IMR-90 (cell line): ENCODE data around the gene LYZL1. TPM values are rescaled to one million over a fixed set of nuclear protein-coding genes. Genes with fewer than 3 reads are reported as not detected.

Source experiments
- ATAC-seq: fragments of 200-7000 bp; cut with Tn5 transposase; 2 replicates; pipeline ENCODE4 v1.9.1; 2020; ENCODE audit warnings: low read depth, mild to moderate bottlenecking, moderate library complexity
- BruUV-seq: library from RNA; stranded (reverse); fragments of 400-500 nt; replicated peaks from 2 replicates; lab custom pipeline; 2021; lab: Mats Ljungman, UMichigan
- CTCF ChIA-PET: fragments of 300-600 bp; formaldehyde crosslinking; extraction: SDS; loops from one replicate; lab custom pipeline; 2021; ENCODE audit warnings: antibody characterized with exemption; lab: Yijun Ruan, JAX
- POLR2A ChIA-PET: fragments of 300-600 bp; sonication (Branson Sonifier 250); formaldehyde crosslinking; loops from one replicate; lab custom pipeline; 2022; ENCODE audit warnings: antibody characterized with exemption; ENCODE audit not compliant: unreplicated experiment; lab: Charles Lee
- DNase-seq: peaks from one replicate; pipeline ENCODE4 v3.0.0; 2013
- H2AFZ ChIP-seq: replicated peaks from 2 replicates; pipeline ENCODE3; 2013; ENCODE audit warnings: low read length, mild to moderate bottlenecking; ENCODE audit not compliant: poor library complexity
- H2AK5ac ChIP-seq: 2 replicates; pipeline ENCODE4 v1.6.1; 2013; ENCODE audit warnings: low read depth, low read length, inconsistent platforms
- H2AK9ac ChIP-seq: replicated peaks from 2 replicates; pipeline ENCODE3; 2013; ENCODE audit warnings: mild to moderate bottlenecking, low read depth, low read length, moderate library complexity; ENCODE audit not compliant: poor library complexity
- H2BK120ac ChIP-seq: 2 replicates; pipeline ENCODE4 v1.6.1; 2013; ENCODE audit warnings: low read depth, low read length, inconsistent platforms
- H2BK15ac ChIP-seq: 3 replicates; pipeline ENCODE4 v1.6.1; 2013; ENCODE audit warnings: low read depth, low read length, inconsistent platforms
- H2BK20ac ChIP-seq: 2 replicates; pipeline ENCODE4 v1.6.1; 2013; ENCODE audit warnings: low read depth, mild to moderate bottlenecking, inconsistent platforms, low read length, moderate library complexity
- H2BK5ac ChIP-seq: 2 replicates; pipeline ENCODE4 v1.6.1; 2013; ENCODE audit warnings: mild to moderate bottlenecking, low read depth, low read length, inconsistent platforms; ENCODE audit not compliant: poor library complexity, severe bottlenecking
- H3K14ac ChIP-seq: replicated peaks from 2 replicates; pipeline ENCODE4 v1.6.1; 2013; ENCODE audit warnings: low read depth, low read length, inconsistent platforms
- H3K18ac ChIP-seq: 2 replicates; pipeline ENCODE4 v1.6.1; 2013; ENCODE audit warnings: low read depth, low read length, control low read depth
- H3K23ac ChIP-seq: 2 replicates; pipeline ENCODE4 v1.6.1; 2013; ENCODE audit warnings: low read depth, low read length, inconsistent platforms
- H3K27ac ChIP-seq: 2 replicates; pipeline ENCODE4 v1.5.1; 2013; ENCODE audit warnings: mild to moderate bottlenecking, control low read depth, low read length; ENCODE audit not compliant: insufficient read depth
- H3K27me3 ChIP-seq: 2 replicates; pipeline ENCODE4 v1.6.1; 2013; ENCODE audit warnings: low read length; ENCODE audit not compliant: control insufficient read depth, insufficient read depth
- H3K36me3 ChIP-seq: 2 replicates; pipeline ENCODE4 v1.6.1; 2013; ENCODE audit warnings: low read length, mixed read lengths; ENCODE audit not compliant: control insufficient read depth, insufficient read depth
- H3K4ac ChIP-seq: 2 replicates; pipeline ENCODE4 v1.6.1; 2013; ENCODE audit warnings: low read depth, low read length, inconsistent platforms
- H3K4me1 ChIP-seq: 2 replicates; pipeline ENCODE4 v1.6.1; 2013; ENCODE audit warnings: low read length, mixed read lengths; ENCODE audit not compliant: control insufficient read depth, insufficient read depth
- H3K4me2 ChIP-seq: 2 replicates; pipeline ENCODE4 v1.6.1; 2013; ENCODE audit warnings: low read depth, mild to moderate bottlenecking, control low read depth, low read length, moderate library complexity
- H3K4me3 ChIP-seq: 2 replicates; pipeline ENCODE4 v1.5.1; 2013; ENCODE audit warnings: low read depth, mild to moderate bottlenecking, control low read depth, low read length, moderate library complexity; ENCODE audit not compliant: insufficient read depth
- H3K56ac ChIP-seq: 2 replicates; pipeline ENCODE4 v1.6.1; 2013; ENCODE audit warnings: low read length, inconsistent platforms; ENCODE audit not compliant: insufficient read depth; ENCODE audit errors: extremely low read depth
- H3K79me1 ChIP-seq, 2 experiments: 2 replicates each; pipeline ENCODE4 v1.6.1; 2013; ENCODE audit warnings: low read length in 2 of 2, inconsistent platforms in 1 of 2, low read depth in 1 of 2
- H3K9ac ChIP-seq: 2 replicates; pipeline ENCODE4 v1.6.1; 2013; ENCODE audit warnings: low read depth, low read length, control low read depth
- H3K9me1 ChIP-seq: 2 replicates; pipeline ENCODE4 v1.6.1; 2013; ENCODE audit warnings: low read length, inconsistent platforms; ENCODE audit not compliant: insufficient read depth
- H3K9me3 ChIP-seq: 2 replicates; pipeline ENCODE4 v1.6.1; 2013; ENCODE audit warnings: low read length; ENCODE audit not compliant: control insufficient read depth, insufficient read depth
- H4K20me1 ChIP-seq: 2 replicates; pipeline ENCODE4 v1.6.1; 2013; ENCODE audit warnings: low read length, inconsistent platforms; ENCODE audit not compliant: insufficient read depth
- H4K5ac ChIP-seq: 2 replicates; pipeline ENCODE4 v1.6.1; 2013; ENCODE audit warnings: mild to moderate bottlenecking, low read depth, low read length, control low read depth
- H4K8ac ChIP-seq, 2 experiments: 2 replicates each; pipeline ENCODE4 v1.6.1; 2013; ENCODE audit warnings: low read depth in 2 of 2, low read length in 2 of 2, control low read depth in 1 of 2, inconsistent platforms in 1 of 2
- H4K91ac ChIP-seq: 2 replicates; pipeline ENCODE4 v1.6.1; 2013; ENCODE audit warnings: low read depth, low read length, inconsistent platforms; ENCODE audit not compliant: insufficient read depth
- CHD1 ChIP-seq: IDR thresholded peaks from 2 replicates; pipeline ENCODE4 v1.6.1; 2012; ENCODE audit warnings: low read depth, low read length, improper control_type of control experiment
- CTCF ChIP-seq: conservative IDR thresholded peaks from 2 replicates; pipeline ENCODE4 v1.5.1; 2012; ENCODE audit warnings: mild to moderate bottlenecking, low read depth, low read length, improper control_type of control experiment
- RAD21 ChIP-seq: IDR thresholded peaks from 2 replicates; pipeline ENCODE4 v1.6.1; 2012; ENCODE audit warnings: low read length, improper control_type of control experiment
- SMC3 ChIP-seq: fragments of 150-350 bp; IDR thresholded peaks from 2 replicates; pipeline ENCODE4 v1.6.1; 2016; ENCODE audit warnings: low read depth, mild to moderate bottlenecking, antibody characterized with exemption, low read length, moderate library complexity
- WGBS, 2 experiments: methylation state at CpG; one replicate each; pipeline versions ENCODE4 v1.1.5 to v1.1.7; 2013; ENCODE audit warnings: missing lambda C conversion rate in 2 of 2; ENCODE audit not compliant: insufficient read length in 1 of 2; ENCODE audit errors: extremely low coverage in 2 of 2; 5-methylcytosine and 5-hydroxymethylcytosine counted together
- dilution Hi-C: fragments of 300-500 bp; cut with HindIII; formaldehyde crosslinking; loops from one replicate; pipeline ENCODE4 v1.14.3; 2018; ENCODE audit warnings: low sequenced_read_pairs; ENCODE audit not compliant: unreplicated experiment
- in situ Hi-C: fragments of 300-500 bp; cut with MboI; formaldehyde crosslinking; loops from 3 replicates; pipeline ENCODE4 v1.14.3; 2019; ENCODE audit warnings: low sequenced_read_pairs, inconsistent platforms, mixed read lengths
- intact Hi-C: fragments of 100-400 bp; cut with micrococcal nuclease; formaldehyde crosslinking; loops from 2 replicates; pipeline ENCODE4 v1.10.0; 2022
- polyA plus RNA-seq, 3 experiments: library from polyadenylated mRNA; depleted of rRNA; stranded (reverse); fragments of >200 nt; gene quantifications; 2 replicates each; pipeline ENCODE4 v1.2.3, GENCODE V29; 2012; ENCODE audit warnings: low replicate concordance in 1 of 3
- total RNA-seq: library from RNA; depleted of rRNA; stranded (reverse); fragments of >200 nt; gene quantifications from 2 replicates; pipeline ENCODE4 v1.2.3, GENCODE V29; 2012

Gene LYZL1
- total and polyA plus RNA-seq, 2 of the 4 experiments (the other 2 are of a cell fraction) = not detected

DNA sequence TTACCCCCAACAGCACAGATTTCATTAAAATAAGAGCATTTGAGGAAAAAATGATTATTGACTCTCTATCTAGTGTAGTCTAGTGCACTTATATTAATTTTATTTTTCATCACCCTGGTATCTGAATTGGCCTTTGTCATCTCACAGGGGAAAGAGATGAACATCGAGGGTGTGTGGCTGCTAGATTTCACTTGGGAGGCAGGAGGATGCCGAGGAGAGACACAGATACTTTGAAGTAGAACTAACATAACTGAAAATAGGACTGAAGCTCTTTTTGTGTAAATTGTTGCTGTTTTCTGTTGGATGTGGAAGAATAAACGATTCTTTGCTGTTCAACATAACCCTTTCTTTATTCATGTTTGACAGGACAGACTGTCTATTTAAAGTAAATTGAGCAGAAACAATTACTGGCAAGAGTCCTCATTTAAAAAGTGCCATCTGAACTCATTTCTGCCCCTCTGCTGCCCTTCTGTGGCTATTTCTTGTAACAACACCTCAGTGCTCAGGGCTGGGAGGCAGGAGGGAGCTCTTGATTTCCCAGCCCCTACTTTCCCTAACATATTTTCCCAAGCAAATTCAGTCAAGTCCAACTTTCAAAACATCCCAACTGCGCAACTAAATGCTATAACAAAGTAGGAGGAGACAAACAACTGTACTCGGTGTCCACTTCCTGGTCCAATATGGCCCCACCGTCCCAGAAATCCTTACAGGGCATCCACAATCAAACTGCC is 15.6 kb downstream of the LYZL1 start:
- Histone ChIP-seq H3K9me1 (no peaks in the 10 kb centered on the region), H4K5ac (no peak overlapping the region), H3K4me2 (peak overlapping the region; percentile 49), H3K23ac (no peak overlapping the region), H3K4ac (no peak overlapping the region), H3K4me3 (no peak overlapping the region), H4K91ac (no peak overlapping the region), H3K27ac (no peak overlapping the region), H3K27me3 (no peaks in the 10 kb centered on the region; the same call in 1 of the 2 replicates), H3K4me1 (no peaks in the 10 kb centered on the region), H3K9ac (no peak overlapping the region), H3K36me3 (no peaks in the 10 kb centered on the region), H3K9me3 (peaks cover 12% of the 10 kb centered on the region), H2AK9ac (no peak overlapping the region), H3K18ac (no peak overlapping the region), H2AK5ac (no peak overlapping the region), H2BK15ac (no peak overlapping the region), H2BK20ac (no peak overlapping the region), H2BK120ac (no peak overlapping the region; the same call in 1 of the 2 replicates), H3K79me1 (no peaks in the 10 kb centered on the region), H4K20me1 (no peaks in the 10 kb centered on the region), H3K14ac (no peak overlapping the region), H2BK5ac (no peak overlapping the region), H2AFZ (no peak overlapping the region), H4K8ac (no peak overlapping the region; a peak in 1 of 4 replicates), H3K56ac (no peak overlapping the region)
- DNase-seq (peak; percentile 70), ATAC-seq (peak; percentile 98)
- CTCF ChIA-PET = interaction anchor here (0.6 to 3.0 kb wide), 12 partner anchors 11 to 641 kb away, joined by 3 to 16 read pairs (median 4); partner anchors contain the start of gene BAMBI
- intact Hi-C loops (loop anchor here (1.0 to 10.0 kb wide), 7 partner anchors 174 to 676 kb away; partner anchors contain the start of gene BAMBI), in situ Hi-C loops (loop anchor here (5.0 to 10.0 kb wide), 2 partner anchors 310 to 637 kb away; no protein-coding TSS in a partner anchor), dilution Hi-C loops (no loop called here)
- POLR2A ChIA-PET = no interaction called here
- no TSS peak for BruUV-seq
- TF ChIP-seq CHD1 (no peak), SMC3 (peak; percentile 98), CTCF (peak; percentile 91), RAD21 (peak; percentile 93)
- no CpG with 5 or more reads among the region's 6 CpGs for WGBS, 2 experiments
